ENCODE measurements around the gene SSU72. TPM values are rescaled to one million over a fixed set of nuclear protein-coding genes. Genes with fewer than 3 reads are reported as not detected.

The SSU72 gene
- total RNA-seq: 100 to 1,000 TPM in 2 of 4 donors, 10 to 100 TPM in 2; 78.7 to 134 (median 112) TPM

DNA sequence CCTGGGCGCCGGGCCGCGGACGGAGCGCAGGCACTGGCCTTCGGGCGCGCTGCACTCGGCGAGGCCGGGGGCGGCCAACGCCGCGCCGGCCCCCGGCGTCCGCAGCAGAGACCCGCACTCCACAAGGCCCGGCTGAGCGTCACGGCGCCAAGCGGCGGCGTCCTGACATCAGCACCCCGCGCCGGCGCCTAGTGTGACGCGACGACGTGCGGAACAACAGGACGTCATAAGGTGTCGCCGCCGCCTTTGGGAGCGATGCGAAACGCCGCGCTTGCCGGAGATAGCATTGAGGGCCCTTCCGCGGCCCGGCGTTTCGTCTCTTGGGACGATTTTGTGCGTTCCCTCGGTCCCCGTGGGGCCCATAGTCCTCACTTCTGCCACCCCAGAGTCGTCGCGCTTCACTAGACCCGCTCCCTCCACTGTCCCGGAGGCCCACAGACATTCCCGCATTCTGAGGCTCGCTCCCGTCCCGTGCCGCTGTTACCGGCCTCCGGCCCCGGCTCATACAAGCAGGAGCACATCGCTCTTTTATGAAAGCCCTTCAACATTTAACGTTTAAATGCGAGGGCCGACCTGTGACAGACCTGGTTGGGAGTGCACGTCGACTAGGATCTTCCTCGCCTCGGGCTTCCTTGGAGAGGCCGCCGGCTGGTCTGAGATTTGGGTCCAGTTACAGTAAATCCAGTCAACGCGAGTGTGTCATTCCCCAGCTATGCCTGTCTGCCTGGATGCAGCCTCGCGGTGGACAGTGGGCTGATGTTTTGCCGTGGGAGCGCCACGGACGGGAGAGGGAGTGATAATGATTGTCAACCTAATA, at the start of gene SSU72:
Gene SSU72 (minus strand): TSS at position 143 of the 817 bp plus-strand sequence. CDS start 306 bp downstream, outside the sequence.
- TF ChIP-seq EP300 (IDR thresholded peaks at IDR 0.05): no peak
- TF ChIP-seq POLR2A (IDR thresholded peaks at IDR 0.05; ENCODE audit: low read depth): peak; percentile 92
- TF ChIP-seq POLR2AphosphoS5 (IDR thresholded peaks at IDR 0.05): peak; percentile 97 to 99
- TF ChIP-seq, protein P1, sequence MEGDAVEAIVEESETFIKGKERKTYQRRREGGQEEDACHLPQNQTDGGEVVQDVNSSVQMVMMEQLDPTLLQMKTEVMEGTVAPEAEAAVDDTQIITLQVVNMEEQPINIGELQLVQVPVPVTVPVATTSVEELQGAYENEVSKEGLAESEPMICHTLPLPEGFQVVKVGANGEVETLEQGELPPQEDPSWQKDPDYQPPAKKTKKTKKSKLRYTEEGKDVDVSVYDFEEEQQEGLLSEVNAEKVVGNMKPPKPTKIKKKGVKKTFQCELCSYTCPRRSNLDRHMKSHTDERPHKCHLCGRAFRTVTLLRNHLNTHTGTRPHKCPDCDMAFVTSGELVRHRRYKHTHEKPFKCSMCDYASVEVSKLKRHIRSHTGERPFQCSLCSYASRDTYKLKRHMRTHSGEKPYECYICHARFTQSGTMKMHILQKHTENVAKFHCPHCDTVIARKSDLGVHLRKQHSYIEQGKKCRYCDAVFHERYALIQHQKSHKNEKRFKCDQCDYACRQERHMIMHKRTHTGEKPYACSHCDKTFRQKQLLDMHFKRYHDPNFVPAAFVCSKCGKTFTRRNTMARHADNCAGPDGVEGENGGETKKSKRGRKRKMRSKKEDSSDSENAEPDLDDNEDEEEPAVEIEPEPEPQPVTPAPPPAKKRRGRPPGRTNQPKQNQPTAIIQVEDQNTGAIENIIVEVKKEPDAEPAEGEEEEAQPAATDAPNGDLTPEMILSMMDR (IDR thresholded peaks at IDR 0.05): peak in 1 of 3 experiments; percentile 23
- Histone ChIP-seq H3K27me3 (no peaks in the 10 kb centered on the region), H3K27ac (replicated peaks in 1 of 4) (peak within 1 kb of the TSS; percentile 99 to 100 (median 99)), H3K4me3 (peak within 1 kb of the TSS; percentile 96 to 100 (median 99)), H3K4me1 (peaks cover 28 to 50% (median 46%) of the 10 kb centered on the region in 4 donors), H3K9me3 (no peaks in the 10 kb centered on the region), H3K36me3 (peaks cover 0 to 25% (median 11%) of the 10 kb centered on the region in 4 donors)
- peak; percentile 97 for DNase-seq (ENCODE audit: extremely low spot score)
- intact Hi-C loops (cut with DNase I): loop anchor here (2.0 kb wide), 1 partner anchor 40 kb away; the partner anchor contains the start of gene MIB2
- under 1% methylated on average over 25 of the region's 87 CpGs for WGBS

GRCh38 chr1:1623631-1624442, 49.2 kb upstream of the SSU72 start:
- WGBS: 85% methylated on average over 11 of the region's 51 CpGs

DNA sequence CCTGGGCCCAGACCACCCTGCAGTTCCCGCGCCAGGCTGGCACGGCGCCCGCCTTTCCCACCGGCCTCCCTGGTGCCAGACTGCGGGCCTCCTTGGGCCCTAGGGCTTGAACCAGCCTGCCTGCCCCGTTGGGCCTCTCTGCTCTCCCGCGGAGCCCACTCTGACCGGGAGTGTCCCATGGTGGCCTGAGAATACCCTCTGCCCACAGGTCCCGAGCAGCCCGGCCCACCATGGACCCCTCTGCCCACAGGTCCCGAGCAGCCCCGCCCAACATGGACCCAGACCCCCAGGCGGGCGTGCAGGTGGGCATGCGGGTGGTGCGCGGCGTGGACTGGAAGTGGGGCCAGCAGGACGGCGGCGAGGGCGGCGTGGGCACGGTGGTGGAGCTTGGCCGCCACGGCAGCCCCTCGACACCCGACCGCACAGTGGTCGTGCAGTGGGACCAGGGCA, 48.5 kb upstream of the SSU72 start:
- no peak for TF ChIP-seq POLR2AphosphoS5 (IDR thresholded peaks at IDR 0.05)
- TF ChIP-seq POLR2A (IDR thresholded peaks at IDR 0.05; ENCODE audit: low read depth): no peak
- no peak for TF ChIP-seq EP300 (IDR thresholded peaks at IDR 0.05)
- TF ChIP-seq, protein P1 (IDR thresholded peaks at IDR 0.05): no peak
- H3K27ac ChIP-seq (replicated peaks in 1 of 4): no peak overlapping the region
- H3K36me3 ChIP-seq: peaks cover 7 to 58% (median 42%) of the 10 kb centered on the region in 4 donors
- intact Hi-C loops (cut with DNase I): no loop called here
- H3K9me3 ChIP-seq: no peaks in the 10 kb centered on the region
- DNase-seq (ENCODE audit: extremely low spot score): no peak
- peaks cover 0 to 3% (median 0%) of the 10 kb centered on the region in 4 donors for H3K27me3 ChIP-seq
- peaks cover 0 to 15% (median 7%) of the 10 kb centered on the region in 4 donors for H3K4me1 ChIP-seq
- H3K4me3 ChIP-seq: no peak overlapping the region
- WGBS: 94% methylated on average over 6 of the region's 33 CpGs

More at GRCh38 chr1:1623631-1624442, 49.2 kb upstream of the SSU72 start:
- TF ChIP-seq, protein P1 (IDR thresholded peaks at IDR 0.05): no peak
- TF ChIP-seq EP300 (IDR thresholded peaks at IDR 0.05): no peak
- TF ChIP-seq POLR2A (IDR thresholded peaks at IDR 0.05; ENCODE audit: low read depth): no peak
- no peak for TF ChIP-seq POLR2AphosphoS5 (IDR thresholded peaks at IDR 0.05)
- H3K36me3 ChIP-seq: peaks cover 12 to 58% (median 44%) of the 10 kb centered on the region in 4 donors
- peaks cover 0 to 15% (median 6%) of the 10 kb centered on the region in 4 donors for H3K4me1 ChIP-seq
- no peak for DNase-seq (ENCODE audit: extremely low spot score)
- no peak overlapping the region for H3K4me3 ChIP-seq
- no peaks in the 10 kb centered on the region for H3K9me3 ChIP-seq
- H3K27me3 ChIP-seq: peaks cover 0 to 9% (median 0%) of the 10 kb centered on the region in 4 donors
- no peak overlapping the region for H3K27ac ChIP-seq (replicated peaks in 1 of 4)
- intact Hi-C loops (cut with DNase I): no loop called here

- TF ChIP-seq, protein P1 (IDR thresholded peaks at IDR 0.05): no peak
- TF ChIP-seq EP300 (IDR thresholded peaks at IDR 0.05): no peak
- TF ChIP-seq POLR2AphosphoS5 (IDR thresholded peaks at IDR 0.05): no peak
- no peak for TF ChIP-seq POLR2A (IDR thresholded peaks at IDR 0.05; ENCODE audit: low read depth)
- no peak overlapping the region for H3K27ac ChIP-seq (replicated peaks in 1 of 4)
- H3K4me1 ChIP-seq: peaks cover 1 to 19% (median 9%) of the 10 kb centered on the region in 4 donors
- no peaks in the 10 kb centered on the region for H3K27me3 ChIP-seq
- intact Hi-C loops (cut with DNase I): no loop called here
- no peak for DNase-seq (ENCODE audit: extremely low spot score)
- no peaks in the 10 kb centered on the region for H3K9me3 ChIP-seq
- H3K36me3 ChIP-seq: peaks cover 6 to 58% (median 41%) of the 10 kb centered on the region in 4 donors
- 93% methylated on average over 13 of the region's 17 CpGs for WGBS
- H3K4me3 ChIP-seq: no peak overlapping the region
These were observed 48.1 kb upstream of the SSU72 start for GRCh38 chr1:1622788-1623094.

All from esophagus muscularis mucosa (tissue), 4 donors.